GM12865 (cell line): ENCODE data around the gene LAMA2.

Experiments
- DNase-seq: peaks from one replicate; pipeline ENCODE4 v3.0.0; 2010; ENCODE audit warnings: low read depth
- H3K4me3 ChIP-seq: 2 replicates; pipeline ENCODE4 v1.5.1; 2011; ENCODE audit warnings: mild to moderate bottlenecking, low read depth, low read length, control low read depth
- TF ChIP-seq, protein P1 (sequence below): IDR thresholded peaks from 2 replicates; pipeline ENCODE4 v1.5.1; 2011; ENCODE audit warnings: low read length, control low read depth, low read depth, inconsistent platforms; ENCODE audit not compliant: insufficient read depth; ENCODE audit errors: missing control alignments

LAMA2 gene

GRCh38 chr6:129120856-129121638, 238.1 kb downstream of the LAMA2 start:
- H3K4me3 ChIP-seq, result no peak overlapping the region
- no peak for DNase-seq
- TF ChIP-seq, protein P1, sequence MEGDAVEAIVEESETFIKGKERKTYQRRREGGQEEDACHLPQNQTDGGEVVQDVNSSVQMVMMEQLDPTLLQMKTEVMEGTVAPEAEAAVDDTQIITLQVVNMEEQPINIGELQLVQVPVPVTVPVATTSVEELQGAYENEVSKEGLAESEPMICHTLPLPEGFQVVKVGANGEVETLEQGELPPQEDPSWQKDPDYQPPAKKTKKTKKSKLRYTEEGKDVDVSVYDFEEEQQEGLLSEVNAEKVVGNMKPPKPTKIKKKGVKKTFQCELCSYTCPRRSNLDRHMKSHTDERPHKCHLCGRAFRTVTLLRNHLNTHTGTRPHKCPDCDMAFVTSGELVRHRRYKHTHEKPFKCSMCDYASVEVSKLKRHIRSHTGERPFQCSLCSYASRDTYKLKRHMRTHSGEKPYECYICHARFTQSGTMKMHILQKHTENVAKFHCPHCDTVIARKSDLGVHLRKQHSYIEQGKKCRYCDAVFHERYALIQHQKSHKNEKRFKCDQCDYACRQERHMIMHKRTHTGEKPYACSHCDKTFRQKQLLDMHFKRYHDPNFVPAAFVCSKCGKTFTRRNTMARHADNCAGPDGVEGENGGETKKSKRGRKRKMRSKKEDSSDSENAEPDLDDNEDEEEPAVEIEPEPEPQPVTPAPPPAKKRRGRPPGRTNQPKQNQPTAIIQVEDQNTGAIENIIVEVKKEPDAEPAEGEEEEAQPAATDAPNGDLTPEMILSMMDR, result no peak

DNA sequence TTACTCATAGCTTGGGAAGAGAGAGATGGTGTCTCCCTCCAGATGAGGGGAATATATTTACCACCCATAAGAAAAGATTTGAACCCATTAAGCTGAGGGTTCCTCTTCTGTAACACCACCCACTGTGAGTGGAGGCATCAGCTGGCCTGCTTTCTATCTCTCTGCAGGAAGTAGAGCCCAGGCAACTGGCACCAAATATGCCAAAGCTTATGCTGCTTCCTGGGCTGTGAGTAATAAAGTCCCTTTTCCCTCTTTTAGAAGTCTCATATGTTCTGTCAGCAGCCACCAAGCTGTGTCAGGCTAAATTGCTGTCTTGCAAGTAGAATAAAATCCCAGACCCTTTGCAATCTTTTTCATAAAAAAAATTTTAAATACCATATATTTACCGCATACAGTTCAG, 241.4 kb downstream of the LAMA2 start:
- no peak for DNase-seq
- H3K4me3 ChIP-seq, result no peak overlapping the region
- TF ChIP-seq, protein P1, result no peak

- TF ChIP-seq, protein P1, result no peak
- no peak for DNase-seq
- H3K4me3 ChIP-seq, result no peak overlapping the region
These were observed 247.2 kb downstream of the LAMA2 start for GRCh38 chr6:129130106-129130505.

DNA sequence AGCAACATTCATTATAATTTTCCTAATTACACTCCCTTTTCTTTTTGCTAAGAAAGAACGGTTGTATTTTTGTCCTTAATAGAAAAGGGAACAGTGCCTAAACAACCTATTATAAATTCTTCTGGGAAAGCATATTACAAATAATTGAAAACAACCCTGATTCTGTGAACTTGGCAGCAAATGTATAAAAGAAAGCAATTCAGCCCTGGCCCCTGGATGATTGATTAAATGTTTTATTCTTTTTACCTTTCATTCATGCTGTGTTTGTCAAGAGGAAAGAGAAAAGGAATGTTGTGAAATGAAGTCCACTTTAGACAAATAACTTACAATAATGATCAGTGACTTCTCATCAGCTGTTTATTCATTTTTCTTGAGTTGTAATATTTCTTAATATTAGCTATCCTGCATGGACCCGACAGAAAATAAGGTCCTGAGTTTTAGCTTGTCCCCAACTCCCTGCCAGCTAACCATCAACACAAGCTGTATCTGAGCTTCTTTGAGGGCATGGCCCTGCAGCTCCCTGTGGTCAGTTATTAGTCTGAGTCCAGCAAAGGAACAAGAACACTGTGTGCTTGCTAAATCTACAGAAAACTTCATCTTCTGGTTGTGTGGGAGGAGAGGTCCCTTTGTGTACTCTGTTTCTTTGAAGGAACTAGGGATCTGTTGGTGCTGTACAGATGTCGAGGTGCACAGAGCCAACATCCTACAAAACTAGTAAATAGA, 248.2 kb downstream of the LAMA2 start:
- DNase-seq, result no peak
- TF ChIP-seq, protein P1, result no peak
- no peak overlapping the region for H3K4me3 ChIP-seq

DNA sequence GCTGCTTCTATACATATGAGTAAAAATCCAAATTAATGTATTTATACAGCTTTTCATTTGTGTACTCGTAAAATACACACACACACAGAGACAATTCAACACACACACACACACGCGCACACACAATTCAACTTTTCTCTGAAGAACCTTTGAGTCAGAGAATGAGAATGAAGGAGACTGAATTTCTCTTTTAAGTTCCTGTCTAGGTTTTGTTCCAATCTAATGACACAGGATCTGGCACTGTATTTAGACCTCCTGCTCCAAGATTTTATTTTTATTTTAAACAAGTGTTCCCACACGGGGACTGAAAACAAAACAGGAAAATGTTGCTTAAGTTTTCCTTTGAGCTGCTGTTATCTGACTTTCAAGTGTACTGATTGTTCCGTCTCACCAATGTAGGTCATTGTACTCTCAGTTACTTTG, 250.8 kb downstream of the LAMA2 start:
- TF ChIP-seq, protein P1, result no peak
- DNase-seq, result no peak
- no peak overlapping the region for H3K4me3 ChIP-seq

GRCh38 chr6:129134535-129134934, 251.6 kb downstream of the LAMA2 start:
- DNase-seq, result no peak
- TF ChIP-seq, protein P1, result no peak
- no peak overlapping the region for H3K4me3 ChIP-seq
